Adrenal gland (tissue), 12 donors: Measurements from ENCODE around the gene LRRC52. TPM values are rescaled to one million over a fixed set of nuclear protein-coding genes. Genes with fewer than 3 reads are reported as not detected.

Source experiments
- DNase-seq, 7 donors: peaks; one replicate each; pipeline ENCODE4 v3.0.0-alpha.2; 2019 to 2020
- H3K27ac ChIP-seq, 5 donors: fragments of 200-600 bp; sonication (generic) in 4 of 5; 1 replicate in 3 of 5; 2 replicates in 2 of 5; pipeline versions ENCODE4 v1.5.1 to v1.8.0; 2016 to 2020; ENCODE audit warnings: mild to moderate bottlenecking in 1 of 5
- H3K27me3 ChIP-seq: fragments of 200-600 bp; 2 replicates; pipeline ENCODE4 v1.8.0; 2021
- H3K36me3 ChIP-seq, 2 donors: fragments of 200-600 bp; replicated peaks in 1 of 2; 1 replicate in 1 of 2; 2 replicates in 1 of 2; pipeline versions ENCODE4 v1.5.1 to v1.8.0; 2018 to 2022
- H3K4me1 ChIP-seq, 2 donors: fragments of 200-600 bp; replicated peaks in 1 of 2; 1 replicate in 1 of 2; 2 replicates in 1 of 2; pipeline versions ENCODE4 v1.5.1 to v1.8.0; 2018 to 2021
- H3K4me3 ChIP-seq, 4 donors: fragments of 200-600 bp; sonication (generic) in 3 of 4; one replicate each; pipeline ENCODE4 v1.5.1; 2016 to 2018
- H3K9me3 ChIP-seq, 3 donors: fragments of 200-600 bp; sonication (generic) in 1 of 3; replicated peaks in 1 of 3; 1 replicate in 2 of 3; 2 replicates in 1 of 3; pipeline versions ENCODE4 v1.5.1 to v1.8.0; 2016 to 2021
- POLR2A ChIP-seq, 2 donors: fragments of 450-650 bp; IDR thresholded peaks; one replicate each; pipeline ENCODE4 v1.6.1; 2017; ENCODE audit warnings: antibody characterized with exemption in 2 of 2, mild to moderate bottlenecking in 2 of 2, moderate library complexity in 1 of 2
- WGBS, 4 donors: extraction: QIAGEN DNeasy Blood & Tissue Kit in 2 of 4; methylation state at CpG; one replicate each; pipeline versions ENCODE4 v1.1.5 to v1.1.7; 2013 to 2017; 5-methylcytosine and 5-hydroxymethylcytosine counted together
- intact Hi-C, 2 donors: fragments of 100-400 bp; cut with DNase I; formaldehyde crosslinking; loops; one replicate each; pipeline versions ENCODE4 v1.14.1 to v1.15.0; 2022 to 2023
- polyA plus RNA-seq, 3 donors: library from polyadenylated mRNA; stranded (reverse); fragments of 200-250 nt in 2 of 3; fragments of 350-450 nt in 1 of 3; fragmentation: Illumina TruSeq in 1 of 3; extraction: RNeasy Lipid Tissue Mini Kit (QIAGEN cat#74804) in 1 of 3; gene quantifications; one replicate each; pipeline ENCODE4 v1.2.3, GENCODE V29; 2013 to 2014
- total RNA-seq, 9 donors: library from RNA; depleted of rRNA in 4 of 9; stranded (reverse); fragments of >200 nt in 4 of 9; fragments of 120-200 nt in 1 of 9; fragmentation: NEBNext Ultra II Directional in 1 of 9; extraction: Animal tissue kit (Norgen Biotek cat#: 25700) in 1 of 9; gene quantifications; one replicate each; pipeline versions ENCODE4 v1.1.0 to v1.2.4, GENCODE V29; 2013 to 2023
- TF ChIP-seq, protein P1 (sequence below), 6 experiments: fragments of 450-650 bp in 4 of 6; fragments of 200-600 bp in 2 of 6; sonication (generic) in 1 of 6; IDR thresholded peaks; 1 replicate in 5 of 6; 2 replicates in 1 of 6; pipeline versions ENCODE4 v1.5.1 to v1.8.0; 2016 to 2021; ENCODE audit warnings: antibody characterized with exemption in 6 of 6, mild to moderate bottlenecking in 2 of 6, moderate library complexity in 1 of 6
- donor health status: healthy with polysubstance abuse.
- donor health status: Bipolar disorder and iron deficiency.
- donor health status: DM: yes; HTN: yes; CAD: no.
- donor health status: DM: no; HTN: no; CAD: no.
- donor health status: DM: no; HTN: no; CAD: no.
- donor health status: DM: yes; HTN: yes; CAD: no.

Gene LRRC52
- total and polyA plus RNA-seq, 12 donors, result not detected

DNA sequence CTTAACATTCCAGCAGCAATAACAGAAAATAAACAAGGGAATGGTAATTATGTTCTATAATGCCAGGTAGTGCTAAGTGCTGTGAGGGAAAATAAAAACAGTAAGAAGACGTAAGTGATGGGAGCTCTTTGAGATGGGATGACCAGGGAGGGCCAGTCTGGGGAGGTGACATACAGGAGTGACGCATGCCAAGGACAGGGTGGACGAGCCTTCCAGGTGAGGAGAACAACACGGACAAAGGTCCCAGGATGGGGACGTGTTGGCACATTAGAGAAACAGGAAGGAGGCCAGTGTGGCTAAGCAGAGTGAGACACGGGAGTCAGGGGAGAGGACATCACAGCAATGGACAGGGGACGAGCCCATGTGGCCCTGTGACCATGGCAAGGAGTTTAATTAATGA, 11.7 kb upstream of the LRRC52 start:
- 57 to 67% (median 60%) methylated on average over 7 of the region's 7 CpGs for WGBS, 4 donors
- Histone ChIP-seq H3K36me3 (no peaks in the 10 kb centered on the region), H3K4me3 (no peak overlapping the region), H3K9me3 (no peaks in the 10 kb centered on the region), H3K27ac (no peak overlapping the region), H3K4me1 (no peaks in the 10 kb centered on the region), H3K27me3 (no peaks in the 10 kb centered on the region)
- TF ChIP-seq, protein P1, sequence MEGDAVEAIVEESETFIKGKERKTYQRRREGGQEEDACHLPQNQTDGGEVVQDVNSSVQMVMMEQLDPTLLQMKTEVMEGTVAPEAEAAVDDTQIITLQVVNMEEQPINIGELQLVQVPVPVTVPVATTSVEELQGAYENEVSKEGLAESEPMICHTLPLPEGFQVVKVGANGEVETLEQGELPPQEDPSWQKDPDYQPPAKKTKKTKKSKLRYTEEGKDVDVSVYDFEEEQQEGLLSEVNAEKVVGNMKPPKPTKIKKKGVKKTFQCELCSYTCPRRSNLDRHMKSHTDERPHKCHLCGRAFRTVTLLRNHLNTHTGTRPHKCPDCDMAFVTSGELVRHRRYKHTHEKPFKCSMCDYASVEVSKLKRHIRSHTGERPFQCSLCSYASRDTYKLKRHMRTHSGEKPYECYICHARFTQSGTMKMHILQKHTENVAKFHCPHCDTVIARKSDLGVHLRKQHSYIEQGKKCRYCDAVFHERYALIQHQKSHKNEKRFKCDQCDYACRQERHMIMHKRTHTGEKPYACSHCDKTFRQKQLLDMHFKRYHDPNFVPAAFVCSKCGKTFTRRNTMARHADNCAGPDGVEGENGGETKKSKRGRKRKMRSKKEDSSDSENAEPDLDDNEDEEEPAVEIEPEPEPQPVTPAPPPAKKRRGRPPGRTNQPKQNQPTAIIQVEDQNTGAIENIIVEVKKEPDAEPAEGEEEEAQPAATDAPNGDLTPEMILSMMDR (IDR thresholded peaks at IDR 0.05), result no peak
- no peak for TF ChIP-seq POLR2A (IDR thresholded peaks at IDR 0.05)
- intact Hi-C loops, result no loop called here
- no peak for DNase-seq

DNA sequence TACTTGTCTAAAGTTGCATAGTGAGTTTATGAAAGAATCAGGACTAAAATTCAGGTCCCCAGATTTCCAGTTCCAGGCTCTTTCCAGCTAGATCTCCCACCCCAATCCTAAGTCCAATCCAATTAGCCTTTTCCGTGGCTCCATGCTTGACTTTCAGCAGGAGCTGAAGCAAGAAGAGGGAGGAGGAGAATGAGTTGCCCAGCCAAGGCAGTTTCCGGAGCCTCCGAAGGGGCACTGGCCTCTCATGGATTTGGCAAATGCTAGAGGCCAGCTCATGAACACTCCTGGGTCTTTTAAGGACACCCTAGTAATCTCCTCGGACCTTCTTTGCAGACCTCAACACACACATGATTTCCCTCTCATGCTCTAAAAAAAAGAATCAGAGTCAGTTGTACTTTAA, 10.5 kb upstream of the LRRC52 start:
- Histone ChIP-seq H3K36me3 (no peaks in the 10 kb centered on the region), H3K4me1 (no peaks in the 10 kb centered on the region), H3K27ac (no peak overlapping the region), H3K9me3 (no peaks in the 10 kb centered on the region), H3K4me3 (no peak overlapping the region), H3K27me3 (no peaks in the 10 kb centered on the region)
- 64 to 77% (median 68%) methylated on average over 4 of the region's 4 CpGs for WGBS, 4 donors
- TF ChIP-seq, protein P1 (IDR thresholded peaks at IDR 0.05), result no peak
- TF ChIP-seq POLR2A (IDR thresholded peaks at IDR 0.05), result no peak
- intact Hi-C loops, result no loop called here
- no peak for DNase-seq

DNA sequence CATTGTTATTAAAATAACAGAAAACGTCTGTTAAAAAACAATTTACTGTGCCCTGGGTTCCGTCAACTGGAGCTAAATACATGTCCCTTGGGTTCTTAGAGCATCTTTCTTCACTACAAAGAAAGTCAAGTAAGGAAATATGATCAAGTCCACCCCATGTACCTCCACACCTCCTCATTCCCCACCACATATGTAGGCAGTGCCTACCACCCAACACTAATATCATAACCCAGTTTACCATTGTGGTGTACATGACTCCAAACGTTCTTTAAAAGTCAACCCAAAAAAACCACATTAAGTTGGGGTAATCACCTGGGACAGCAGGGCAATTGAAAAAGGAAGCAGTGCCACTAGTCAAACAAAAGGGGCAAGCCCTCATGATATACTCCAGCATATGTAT, 7.8 kb upstream of the LRRC52 start:
- TF ChIP-seq, protein P1 (IDR thresholded peaks at IDR 0.05), result no peak
- no peak for TF ChIP-seq POLR2A (IDR thresholded peaks at IDR 0.05)
- H3K27me3 ChIP-seq, result no peaks in the 10 kb centered on the region
- H3K27ac ChIP-seq, result no peak overlapping the region
- no peak overlapping the region for H3K4me3 ChIP-seq
- H3K36me3 ChIP-seq, result no peaks in the 10 kb centered on the region
- no peaks in the 10 kb centered on the region for H3K4me1 ChIP-seq
- WGBS, 4 donors, result 55 to 70% (median 59%) methylated on average over 3 of the region's 3 CpGs
- H3K9me3 ChIP-seq, result no peaks in the 10 kb centered on the region
- no peak for DNase-seq
- intact Hi-C loops, result no loop called here

DNA sequence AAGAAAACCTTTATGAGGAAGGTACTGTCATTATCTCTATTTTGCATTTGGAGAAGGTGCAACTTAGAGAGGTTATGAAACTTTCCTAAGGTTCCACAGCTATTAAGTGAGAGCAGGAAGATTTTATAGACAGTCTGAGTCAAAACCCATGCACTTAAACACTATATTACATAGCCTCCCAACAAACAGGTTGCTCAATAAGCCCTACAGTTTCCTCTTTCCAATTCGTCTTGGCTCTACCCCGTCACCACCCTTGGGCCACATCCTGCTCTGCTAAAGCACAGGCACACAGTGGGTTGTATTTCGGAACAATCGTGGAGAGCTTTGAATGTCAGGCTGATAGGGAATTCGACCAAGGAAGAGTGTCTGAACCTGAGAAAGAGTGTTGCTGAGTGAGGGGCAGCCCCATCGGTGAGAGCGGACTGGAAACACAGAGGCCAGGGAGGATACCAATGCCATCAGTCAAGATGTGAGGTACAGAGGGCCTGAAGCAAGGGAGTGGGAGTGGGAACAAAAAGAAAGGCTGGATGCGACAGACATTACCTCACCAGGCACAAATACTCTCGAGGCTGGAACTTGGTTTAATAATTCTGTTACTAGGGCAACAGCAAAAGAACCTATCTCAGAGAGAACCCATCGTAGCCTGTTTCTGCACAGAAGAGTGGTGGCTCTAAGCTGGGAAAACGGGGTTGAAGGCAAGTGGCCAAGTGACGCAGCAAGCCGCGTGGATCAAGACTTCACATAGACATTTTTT, 6.3 kb upstream of the LRRC52 start:
- Histone ChIP-seq H3K36me3 (no peaks in the 10 kb centered on the region), H3K9me3 (no peaks in the 10 kb centered on the region), H3K27ac (no peak overlapping the region), H3K4me1 (no peaks in the 10 kb centered on the region), H3K27me3 (no peaks in the 10 kb centered on the region), H3K4me3 (no peak overlapping the region)
- intact Hi-C loops, result no loop called here
- DNase-seq, result no peak
- whole genome bisulfite sequencing, 4 donors, result 52 to 57% (median 57%) methylated on average over 14 of the region's 14 CpGs
- TF ChIP-seq POLR2A (IDR thresholded peaks at IDR 0.05), result no peak
- TF ChIP-seq, protein P1 (IDR thresholded peaks at IDR 0.05), result no peak
